Measurements from ENCODE around the gene KLF11.
"Not testable (repeated sequence)": the region's sequence is repeated elsewhere in the genome, so short reads cannot be mapped to it uniquely, and the experiment has no call there.

The KLF11 gene

DNA sequence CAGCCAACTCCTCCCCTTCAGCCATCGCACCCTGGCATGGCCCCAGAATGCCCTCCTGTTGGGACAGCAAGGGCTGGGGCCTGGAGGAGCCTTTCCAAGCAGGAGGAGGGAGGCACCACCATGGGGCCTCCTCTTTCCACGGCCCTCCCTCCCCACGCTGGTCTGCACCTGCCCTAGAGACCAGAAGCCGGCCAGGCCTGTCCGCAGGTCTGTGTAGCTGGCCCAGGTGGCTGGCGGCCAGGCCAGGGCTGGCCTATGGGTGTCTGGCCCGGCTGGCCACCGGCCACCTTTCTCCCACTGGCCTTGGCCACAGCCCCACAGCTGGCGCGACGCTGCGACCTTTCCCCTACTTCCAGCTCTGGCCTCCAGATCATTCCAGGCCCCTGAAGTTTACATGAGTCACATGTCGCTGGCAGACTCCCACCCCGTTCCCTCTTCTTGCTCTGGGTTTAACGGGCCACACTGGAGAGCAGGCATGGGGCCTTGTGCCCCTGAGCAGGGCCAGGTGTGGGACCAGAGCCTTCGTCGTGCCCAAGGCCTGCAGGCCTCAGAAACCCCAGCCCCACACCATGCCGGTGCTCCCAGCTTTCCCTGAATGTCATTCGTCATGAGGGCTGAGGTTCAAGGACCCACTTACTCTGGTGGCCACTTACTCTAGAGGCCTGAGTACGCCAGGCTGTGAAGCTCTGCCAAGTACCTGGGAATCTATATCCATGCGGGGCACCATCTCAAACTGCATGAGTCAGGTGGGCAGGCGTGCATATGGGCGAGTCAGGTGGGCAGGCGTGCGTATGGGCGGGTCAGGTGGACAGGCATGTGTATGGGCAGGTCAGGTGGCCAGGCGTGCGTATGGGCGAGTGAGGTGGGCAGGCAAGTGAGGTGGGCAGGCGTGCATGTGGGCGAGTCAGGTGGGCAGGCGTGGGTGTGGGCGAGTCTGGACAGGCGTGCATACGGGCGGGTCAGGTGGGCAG, 33.3 kb upstream of the KLF11 start:
- DNase-seq = no peak

DNA sequence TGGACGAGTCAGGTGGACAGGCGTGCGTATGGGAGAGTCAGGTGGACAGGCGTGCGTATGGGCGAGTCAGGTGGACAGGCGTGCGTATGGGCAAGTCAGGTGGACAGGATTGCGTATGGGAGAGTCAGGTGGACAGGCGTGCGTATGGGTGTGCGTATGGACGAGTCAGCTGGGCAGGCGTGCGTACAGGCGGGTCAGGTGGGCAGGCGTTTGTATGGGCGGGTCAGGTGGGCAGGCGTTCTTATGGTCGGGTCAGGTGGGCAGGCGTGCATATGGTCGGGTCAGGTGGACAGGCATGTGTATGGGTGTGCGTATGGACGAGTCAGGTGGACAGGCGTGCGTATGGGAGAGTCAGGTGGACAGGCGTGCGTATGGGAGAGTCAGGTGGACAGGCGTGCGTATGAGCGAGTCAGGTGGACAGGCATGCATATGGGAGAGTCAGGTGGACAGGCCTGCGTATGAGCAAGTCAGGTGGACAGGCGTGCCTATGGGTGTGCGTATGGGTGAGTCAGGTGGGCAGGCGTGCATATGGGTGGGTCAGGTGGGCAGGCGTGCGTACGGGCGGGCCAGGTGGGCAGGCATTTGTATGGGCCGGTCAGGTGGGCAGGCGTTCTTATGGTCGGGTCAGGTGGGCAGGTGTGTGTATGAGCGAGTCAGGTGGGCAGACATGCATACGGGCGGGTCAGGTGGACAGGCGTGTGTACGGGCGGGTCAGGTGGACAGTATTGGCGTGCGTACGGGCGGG, 32.3 kb upstream of the KLF11 start:
- DNase-seq = not testable (repeated sequence)

DNA sequence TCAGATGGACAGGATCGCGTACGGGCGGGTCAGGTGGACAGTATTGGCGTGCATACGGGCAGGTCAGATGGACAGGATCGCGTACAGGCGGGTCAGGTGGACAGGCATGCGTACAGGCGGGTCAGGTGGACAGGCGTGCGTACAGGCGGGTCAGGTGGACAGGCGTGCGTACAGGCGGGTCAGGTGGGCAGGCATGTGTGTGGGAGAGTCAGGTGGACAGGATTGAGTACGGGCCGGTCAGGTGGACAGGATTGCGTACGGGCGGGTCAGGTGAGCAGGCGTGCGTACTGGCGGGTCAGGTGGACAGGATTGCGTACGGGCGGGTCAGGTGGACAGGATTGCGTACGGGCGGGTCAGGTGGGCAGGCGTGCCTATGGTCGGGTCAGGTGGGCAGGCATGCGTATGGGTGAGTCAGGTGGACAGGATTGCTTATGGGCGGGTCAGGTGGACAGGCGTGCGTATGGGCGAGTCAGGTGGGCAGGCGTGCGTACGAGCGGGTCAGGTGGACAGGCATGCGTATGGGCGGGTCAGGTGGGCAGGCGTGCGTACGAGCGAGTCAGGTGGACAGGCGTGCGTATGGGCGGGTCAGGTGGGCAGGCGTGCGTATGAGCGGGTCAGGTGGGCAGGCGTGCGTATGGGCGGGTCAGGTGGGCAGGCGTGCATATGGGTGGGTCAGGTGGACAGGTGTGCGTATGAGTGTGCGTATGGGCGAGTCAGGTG, 31.6 kb upstream of the KLF11 start:
- DNase-seq = not testable (repeated sequence)

DNA sequence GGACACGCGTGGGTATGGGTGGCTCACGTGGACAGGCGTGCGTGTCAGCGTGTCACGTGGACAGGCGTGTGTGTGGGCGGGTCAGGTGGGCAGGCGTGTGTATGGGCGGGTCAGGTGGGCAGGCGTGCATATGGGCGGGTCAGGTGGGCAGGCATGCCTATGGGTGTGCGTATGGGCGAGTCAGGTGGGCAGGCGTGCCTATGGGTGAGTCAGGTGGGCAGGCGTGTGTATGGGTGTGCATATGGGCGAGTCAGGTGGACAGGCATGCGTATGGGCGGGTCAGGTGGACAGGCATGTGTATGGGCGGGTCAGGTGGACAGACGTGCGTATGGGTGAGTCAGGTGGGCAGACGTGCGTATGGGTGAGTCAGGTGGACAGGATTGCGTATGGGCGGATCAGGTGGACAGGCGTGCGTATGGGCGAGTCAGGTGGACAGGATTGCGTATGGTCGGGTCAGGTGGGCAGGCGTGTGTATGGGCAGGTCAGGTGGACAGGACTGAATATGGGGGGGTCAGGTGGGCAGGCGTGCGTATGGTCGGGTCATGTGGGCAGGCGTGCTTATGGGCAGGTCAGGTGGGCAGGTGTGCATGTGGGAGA, 30.9 kb upstream of the KLF11 start:
- DNase-seq = not testable (repeated sequence)

DNA sequence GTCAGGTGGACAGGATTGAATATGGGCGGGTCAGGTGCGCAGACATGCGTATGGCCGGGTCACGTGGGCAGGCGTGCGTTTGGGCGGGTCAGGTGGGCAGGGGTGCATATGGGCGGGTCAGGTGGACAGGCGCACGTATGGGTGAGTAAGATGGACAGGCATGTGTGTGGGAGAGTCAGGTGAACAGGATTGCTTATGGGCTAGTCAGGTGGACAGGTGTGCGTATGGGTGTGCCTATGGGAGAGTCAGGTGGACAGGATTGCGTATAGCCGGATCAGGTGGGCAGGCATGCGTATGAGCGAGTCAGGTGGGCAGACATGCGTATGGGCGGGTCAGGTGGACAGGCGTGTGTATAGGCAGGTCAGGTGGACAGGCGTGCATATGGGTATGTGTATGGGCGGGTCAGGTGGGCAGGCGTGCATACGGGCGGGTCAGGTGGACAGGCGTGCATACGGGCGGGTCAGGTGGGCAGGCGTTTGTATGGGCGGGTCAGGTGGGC, 30.3 kb upstream of the KLF11 start:
- no peak for DNase-seq

DNA sequence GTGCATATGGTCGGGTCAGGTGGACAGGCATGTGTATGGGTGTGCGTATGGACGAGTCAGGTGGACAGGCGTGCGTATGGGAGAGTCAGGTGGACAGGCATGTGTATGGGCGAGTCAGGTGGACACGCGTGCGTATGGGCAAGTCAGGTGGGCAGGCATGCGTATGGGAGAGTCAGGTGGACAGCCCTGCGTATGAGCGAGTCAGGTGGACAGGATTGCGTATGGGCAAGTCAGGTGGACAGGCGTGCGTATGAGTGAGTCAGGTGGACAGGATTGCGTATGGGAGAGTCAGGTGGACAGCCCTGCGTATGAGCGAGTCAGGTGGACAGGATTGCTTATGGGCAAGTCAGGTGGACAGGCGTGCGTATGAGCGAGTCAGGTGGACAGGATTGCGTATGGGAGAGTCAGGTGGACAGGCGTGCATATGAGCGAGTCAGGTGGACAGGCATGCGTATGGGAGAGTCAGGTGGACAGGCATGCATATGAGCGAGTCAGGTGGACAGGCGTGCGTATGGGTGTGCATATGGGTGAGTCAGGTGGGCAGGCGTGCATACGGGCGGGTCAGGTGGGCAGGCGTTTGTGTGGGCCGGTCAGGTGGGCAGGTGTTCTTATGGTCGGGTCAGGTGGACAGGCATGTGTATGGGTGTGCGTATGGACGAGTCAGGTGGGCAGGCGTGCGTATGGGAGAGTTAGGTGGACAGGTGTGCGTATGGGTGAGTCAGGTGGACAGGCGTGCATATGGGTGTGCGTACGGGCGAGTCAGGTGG, 29.5 kb upstream of the KLF11 start:
- DNase-seq = not testable (repeated sequence)

DNA sequence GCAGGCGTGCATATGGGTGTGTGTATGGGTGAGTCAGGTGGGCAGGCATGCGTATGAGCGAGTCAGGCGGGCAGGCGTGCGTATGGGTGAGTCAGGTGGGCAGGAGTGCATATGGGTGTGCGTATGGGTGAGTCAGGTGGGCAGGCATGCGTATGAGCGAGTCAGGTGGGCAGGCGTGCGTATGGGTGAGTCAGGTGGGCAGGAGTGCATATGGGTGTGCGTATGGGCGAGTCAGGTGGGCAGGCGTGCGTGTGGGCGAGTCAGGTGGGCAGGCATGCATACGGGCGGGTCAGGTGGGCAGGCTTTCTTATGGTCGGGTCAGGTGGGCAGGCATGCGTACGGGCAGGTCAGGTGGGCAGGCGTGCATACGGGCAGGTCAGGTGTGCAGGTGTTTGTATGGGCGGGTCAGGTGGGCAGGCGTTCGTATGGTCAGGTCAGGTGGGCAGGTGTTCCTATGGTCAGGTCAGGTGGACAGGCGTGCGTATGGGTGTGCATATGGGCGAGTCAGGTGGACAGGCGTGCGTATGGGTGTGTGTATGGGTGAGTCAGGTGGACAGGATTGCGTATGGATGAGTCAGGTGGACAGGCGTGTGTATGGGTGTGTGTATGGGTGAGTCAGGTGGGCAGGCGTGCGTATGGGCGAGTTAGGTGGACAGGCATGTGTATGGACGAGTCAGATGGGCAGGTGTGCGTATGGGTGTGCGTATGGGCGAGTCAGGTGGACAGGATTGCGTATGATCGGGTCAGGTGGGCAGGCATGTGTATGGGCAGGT, 28.7 kb upstream of the KLF11 start:
- no peak for DNase-seq

DNA sequence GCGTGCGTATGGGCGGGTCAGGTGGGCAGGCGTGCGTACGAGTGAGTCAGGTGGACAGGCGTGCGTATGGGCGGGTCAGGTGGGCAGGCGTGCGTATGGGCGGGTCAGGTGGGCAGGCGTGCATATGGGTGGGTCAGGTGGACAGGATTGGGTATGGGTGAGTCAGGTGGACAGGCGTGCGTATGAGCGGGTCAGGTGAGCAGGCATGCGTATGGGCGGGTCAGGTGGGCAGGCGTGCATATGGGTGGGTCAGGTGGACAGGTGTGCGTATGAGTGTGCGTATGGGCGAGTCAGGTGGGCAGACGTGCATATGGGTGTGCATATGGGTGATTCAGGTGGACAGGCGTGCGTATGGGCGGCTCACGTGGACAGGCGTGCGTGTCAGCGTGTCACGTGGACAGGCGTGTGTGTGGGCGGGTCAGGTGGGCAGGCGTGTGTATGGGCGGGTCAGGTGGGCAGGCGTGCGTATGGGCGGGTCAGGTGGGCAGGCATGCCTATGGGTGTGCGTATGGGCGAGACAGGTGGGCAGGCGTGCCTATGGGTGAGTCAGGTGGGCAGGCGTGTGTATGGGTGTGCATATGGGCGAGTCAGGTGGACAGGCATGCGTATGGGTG, 27.9 kb upstream of the KLF11 start:
- not testable (repeated sequence) for DNase-seq

DNA sequence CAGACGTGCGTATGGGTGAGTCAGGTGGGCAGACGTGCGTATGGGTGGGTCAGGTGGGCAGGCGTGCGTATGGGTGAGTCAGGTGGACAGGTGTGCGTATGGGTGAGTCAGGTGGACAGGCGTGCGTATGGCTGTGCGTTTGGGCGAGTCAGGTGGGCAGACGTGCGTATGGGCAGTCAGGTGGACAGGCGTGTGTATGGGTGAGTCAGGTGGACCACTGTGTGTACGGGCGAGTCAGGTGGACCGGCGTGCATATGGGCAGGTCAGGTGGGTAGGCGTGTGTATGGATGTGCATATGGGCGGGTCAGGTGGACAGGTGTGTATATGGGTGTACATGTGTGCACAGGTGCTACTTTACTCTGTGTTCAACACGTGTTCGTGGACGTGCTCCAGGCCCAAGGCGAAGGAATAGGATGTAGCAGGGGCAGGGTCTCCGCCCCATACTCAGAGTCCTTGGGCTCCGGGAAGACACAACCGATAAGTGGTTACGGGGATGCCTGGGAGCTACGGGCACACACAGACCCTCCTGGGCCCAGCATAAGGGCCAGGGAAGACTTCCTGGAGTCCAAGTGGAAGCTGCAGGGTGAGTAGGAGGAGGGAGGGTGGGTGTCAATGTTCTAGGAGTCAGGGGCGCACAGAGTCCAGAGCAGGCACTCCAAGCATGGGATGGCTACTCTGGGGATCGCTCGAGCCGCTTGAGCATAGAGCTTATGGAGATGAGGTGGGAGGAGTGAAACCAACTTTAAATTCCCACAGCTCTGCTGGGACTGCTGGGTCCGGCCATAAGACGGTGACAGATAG, 27.1 kb upstream of the KLF11 start:
- no peak for DNase-seq

DNA sequence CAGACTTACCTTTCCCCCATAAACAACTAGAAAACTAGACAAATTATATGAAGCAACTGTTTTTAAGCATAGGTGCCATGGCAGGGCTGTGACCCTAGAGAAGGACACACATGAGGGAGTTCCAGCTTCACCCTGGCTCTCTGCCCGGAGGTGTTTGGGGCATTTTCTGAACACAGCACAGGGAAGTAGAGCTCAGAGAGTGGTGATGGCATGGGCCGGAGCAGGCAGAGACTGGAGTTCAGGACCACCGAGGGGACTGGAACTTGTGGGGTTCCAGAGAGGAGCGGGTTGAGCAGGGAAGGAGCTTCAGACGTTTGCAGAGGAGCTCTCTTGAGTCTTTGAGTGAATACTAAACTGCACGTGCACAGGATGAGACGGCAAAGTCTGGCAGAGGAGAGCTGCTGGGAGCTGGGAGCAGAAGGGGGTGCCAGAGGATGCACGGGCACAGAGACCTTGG, 26.5 kb upstream of the KLF11 start:
- DNase-seq = no peak

DNA sequence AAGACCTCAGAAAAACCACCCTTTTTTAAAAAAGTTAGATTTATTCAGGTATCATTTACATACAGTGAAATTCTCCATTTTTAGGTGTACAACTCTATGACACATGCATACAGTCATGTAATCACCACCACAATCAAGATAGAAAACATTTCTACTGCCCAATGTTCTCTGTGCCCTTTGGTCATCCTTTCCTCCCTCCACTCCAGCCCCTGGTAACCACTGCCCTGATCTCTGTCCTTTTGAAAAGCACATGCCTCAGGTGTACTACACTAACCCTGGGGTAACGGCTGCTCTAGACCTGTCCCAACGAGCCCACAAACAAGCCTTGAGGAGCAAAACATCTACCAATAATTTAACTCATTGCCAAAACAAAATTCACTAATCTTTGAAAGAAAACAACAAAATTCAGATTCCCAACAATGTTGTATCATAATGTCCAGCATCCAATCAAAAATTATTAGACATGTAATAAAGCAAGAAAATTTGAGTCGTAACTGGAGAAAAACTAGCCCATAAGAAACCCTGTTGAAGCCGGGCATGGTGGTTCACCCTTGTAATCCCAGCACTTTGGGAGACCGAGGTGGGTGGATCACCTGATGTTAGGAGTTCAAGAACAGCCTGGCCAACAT, 25.9 kb upstream of the KLF11 start:
- DNase-seq = no peak

DNA sequence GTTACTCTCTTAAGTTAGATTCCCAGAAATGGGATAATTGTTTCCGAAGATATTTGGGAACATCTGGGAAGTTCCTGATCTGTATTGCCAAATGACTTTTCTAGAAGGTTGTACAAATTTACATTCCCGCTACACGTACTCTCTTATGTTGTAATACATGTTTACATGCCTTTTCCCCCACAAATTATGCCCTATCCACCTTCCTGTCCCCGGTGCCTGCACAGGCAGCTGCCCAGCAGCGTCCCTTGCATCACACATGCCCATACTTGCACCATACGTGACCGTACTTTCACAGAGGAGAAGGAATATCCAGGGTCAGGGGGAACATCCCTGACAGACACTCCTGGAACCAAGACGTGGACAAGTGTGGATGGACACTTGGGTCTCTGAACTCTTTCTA, 24.2 kb upstream of the KLF11 start:
- no peak for DNase-seq

DNA sequence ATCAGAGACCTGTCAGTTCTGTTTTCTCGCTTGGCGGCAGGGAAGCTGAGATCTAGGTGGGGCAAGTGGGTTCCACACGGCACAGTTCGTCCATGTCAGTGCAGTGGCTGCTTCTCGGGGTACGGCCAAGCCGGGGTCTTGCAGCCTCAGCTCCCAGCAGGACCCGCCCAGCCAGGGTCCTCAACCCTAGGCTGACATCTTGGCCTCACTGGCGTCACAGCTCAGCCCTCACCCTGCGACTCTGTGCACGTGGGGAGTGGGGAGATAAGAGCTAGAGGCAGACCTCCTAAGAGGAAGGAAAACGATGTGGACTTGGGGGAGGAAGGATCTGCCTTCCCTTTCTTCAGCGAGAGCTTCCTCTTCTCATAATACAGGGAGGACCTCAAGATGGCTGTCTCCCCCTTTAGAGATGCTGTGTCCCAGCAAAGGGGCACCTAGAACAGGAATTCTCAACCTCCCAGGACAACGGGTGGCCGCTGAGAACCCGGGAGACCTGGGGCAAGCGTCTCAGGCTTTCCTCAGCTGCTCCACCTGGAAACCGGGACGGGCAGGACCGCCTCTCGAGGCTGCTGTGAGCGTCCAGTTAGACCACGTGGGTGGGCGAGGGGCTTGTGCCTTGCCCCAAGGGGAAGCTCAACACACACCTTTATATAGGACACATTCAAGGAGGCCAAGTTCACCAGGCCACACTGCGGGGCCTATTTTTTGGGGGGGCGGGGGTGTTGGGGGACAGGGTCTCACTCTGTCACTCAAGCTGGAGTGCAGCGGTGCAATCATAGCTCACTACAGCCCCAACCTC, 23.5 kb upstream of the KLF11 start:
- no peak for DNase-seq

DNA sequence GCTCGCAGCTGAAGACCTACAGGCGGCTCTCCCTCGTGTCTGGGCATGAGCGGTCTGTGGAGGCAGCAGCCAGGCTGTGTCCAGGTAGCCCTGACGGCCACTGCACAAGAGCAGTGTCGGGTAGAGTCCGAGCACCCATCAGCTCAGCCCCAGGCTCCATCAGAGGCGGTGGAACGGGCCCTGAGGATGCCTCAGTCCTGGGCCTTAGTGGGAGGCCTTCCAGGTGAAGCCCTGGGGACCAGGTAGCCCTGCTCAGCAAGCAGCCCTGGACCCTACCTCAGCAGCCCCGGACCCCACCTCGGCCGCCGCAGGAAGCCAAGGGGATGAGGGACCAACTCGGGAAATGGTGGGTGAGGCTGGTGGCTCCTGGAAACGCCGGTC, 21.3 kb upstream of the KLF11 start:
- no peak for DNase-seq

DNA sequence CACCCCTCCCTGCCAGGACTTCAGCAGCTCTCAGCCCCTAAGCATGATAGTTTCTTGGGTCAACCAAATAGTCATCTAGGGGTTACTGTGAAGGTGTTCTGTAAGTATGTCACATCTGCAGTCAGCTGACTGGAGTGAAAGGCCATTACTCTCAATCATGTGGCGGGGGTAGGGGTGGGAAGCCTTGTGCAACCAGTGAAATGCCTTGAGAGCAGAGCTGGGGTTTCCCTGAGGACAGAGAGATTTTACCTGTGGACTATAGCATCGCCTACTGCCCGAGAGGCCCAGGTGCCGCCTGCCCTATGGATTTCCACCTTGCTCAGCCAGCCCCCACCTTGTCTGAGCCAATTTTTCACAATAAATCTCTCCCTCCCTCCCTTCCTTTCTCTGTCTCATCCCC, 20.9 kb upstream of the KLF11 start:
- no peak for DNase-seq

DNA sequence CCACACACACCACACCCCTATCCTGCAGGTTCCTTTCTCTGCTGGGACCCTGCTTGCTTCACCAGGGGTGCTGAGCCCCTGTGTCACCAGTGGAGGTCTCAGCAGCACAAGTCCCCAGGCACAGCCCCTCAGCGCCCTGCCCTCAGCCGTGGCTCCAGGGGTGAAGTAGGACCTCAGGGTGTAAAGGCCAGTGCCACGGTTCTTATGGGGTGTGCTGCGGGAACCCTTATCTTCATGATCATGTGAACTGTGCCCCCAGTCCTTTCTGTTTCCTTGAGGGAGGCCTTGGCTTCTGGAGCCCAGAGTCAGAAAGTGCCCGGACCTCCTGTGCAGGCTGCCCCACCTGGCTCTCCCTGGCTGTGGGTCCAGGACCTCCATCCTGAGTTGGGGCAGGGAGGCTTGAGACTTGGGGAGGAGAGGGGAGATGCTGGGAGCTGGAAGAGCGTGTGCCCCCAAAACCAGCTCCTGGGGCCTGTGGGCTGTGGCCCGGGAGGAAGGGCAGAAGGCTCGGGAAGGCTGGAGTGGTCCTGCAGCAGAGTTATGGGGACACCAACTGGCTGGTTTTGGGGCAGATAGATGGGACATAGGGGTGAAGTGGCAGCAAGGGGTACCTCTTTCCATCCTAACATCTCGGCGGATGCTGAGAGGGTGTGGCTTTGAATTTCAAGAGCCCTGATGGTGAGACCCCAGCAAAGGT, 20.2 kb upstream of the KLF11 start:
- no peak for DNase-seq

DNA sequence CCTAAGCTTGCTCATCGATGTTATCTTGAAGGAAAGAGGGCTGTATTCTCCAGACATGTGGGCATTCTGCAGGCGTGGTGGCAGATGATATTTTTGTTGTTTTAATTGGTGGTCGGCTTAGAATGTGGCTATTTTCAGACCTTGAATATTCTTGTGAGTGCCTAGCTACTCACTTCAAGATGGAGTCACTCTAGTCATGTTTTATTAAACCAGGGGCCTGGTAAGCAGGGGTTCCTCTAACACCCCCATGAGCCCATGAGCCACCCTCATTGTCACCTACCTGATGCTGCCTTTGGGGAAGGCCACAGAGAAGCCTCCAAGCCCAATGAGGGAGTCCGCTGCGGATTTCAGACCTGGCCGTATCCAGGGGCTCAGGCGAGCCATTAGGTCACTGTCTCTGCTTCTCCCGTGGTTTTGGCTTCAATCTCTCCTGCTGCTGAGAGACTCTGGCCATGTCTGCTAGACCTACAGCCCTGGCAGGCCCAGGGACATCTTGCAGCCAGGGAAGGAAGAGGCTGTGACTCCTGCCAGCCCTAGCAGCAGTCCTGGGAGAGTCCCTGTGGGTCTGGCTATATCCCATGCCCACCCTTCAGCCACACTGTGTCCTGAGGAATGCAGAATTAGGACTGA, 16.3 kb upstream of the KLF11 start:
- DNase-seq = no peak
